ENCODE results near the gene LMO7. TPM values are rescaled to one million over a fixed set of nuclear protein-coding genes. Genes with fewer than 3 reads are reported as not detected.

Gene LMO7
- total RNA-seq, 1 experiment from 2014 or later: 20.4 TPM

GRCh38 chr13:75748874-75749273 lies 112.7 kb downstream of the LMO7 start:
- no peak overlapping the region for H3K14ac ChIP-seq (ENCODE audit: insufficient read depth, low read length)

More at GRCh38 chr13:75748874-75749273, 112.7 kb downstream of the LMO7 start:
- Histone ChIP-seq H2BK5ac (ENCODE audit: insufficient read length, low read length) (no peak overlapping the region), H3K4me1 (ENCODE audit: insufficient read depth, low read length) (no peaks in the 10 kb centered on the region), H2BK120ac (ENCODE audit: low read depth, low read length, poor library complexity, severe bottlenecking) (no peak overlapping the region), H3K4me2 (ENCODE audit: insufficient read depth, insufficient read length, low read length) (no peak overlapping the region), H3K27ac (ENCODE audit: insufficient read length, low read depth, low read length) (no peak overlapping the region), H3K79me2 (ENCODE audit: insufficient read depth, low read length) (no peaks in the 10 kb centered on the region), H2BK20ac (ENCODE audit: low read depth, low read length, poor library complexity, severe bottlenecking) (no peak overlapping the region), H4K5ac (ENCODE audit: insufficient read length, low read depth, low read length) (no peak overlapping the region), H3K23ac (ENCODE audit: insufficient read length, low read depth, low read length) (no peak overlapping the region), H3K27me3 (ENCODE audit: insufficient read depth, low read length) (no peaks in the 10 kb centered on the region), H4K8ac (replicated peaks; ENCODE audit: insufficient read length, low read depth, low read length) (no peak overlapping the region), H4K20me1 (ENCODE audit: control insufficient read depth, insufficient read depth, insufficient read length) (no peaks in the 10 kb centered on the region), H3K23me2 (ENCODE audit: insufficient read length, low read depth, low read length, poor library complexity, severe bottlenecking) (no peaks in the 10 kb centered on the region), H3K79me1 (ENCODE audit: insufficient read depth, low read depth, low read length, poor library complexity, severe bottlenecking) (no peaks in the 10 kb centered on the region), H2BK12ac (ENCODE audit: insufficient read length, low read depth, low read length) (no peak overlapping the region), H2BK15ac (ENCODE audit: low read depth, low read length) (no peak overlapping the region), H2AFZ (ENCODE audit: low read length) (no peak overlapping the region), H3T11ph (ENCODE audit: low read length) (no peak overlapping the region), H3K4ac (ENCODE audit: low read depth, low read length) (no peak overlapping the region), H3K9me3 (ENCODE audit: control insufficient read depth, low read depth, low read length) (no peaks in the 10 kb centered on the region), H3K18ac (ENCODE audit: insufficient read length, low read depth, low read length) (no peak overlapping the region), H2AK5ac (ENCODE audit: insufficient read length, low read length) (no peak overlapping the region), H4K91ac (ENCODE audit: insufficient read length, low read depth, low read length) (no peak overlapping the region), H3K9ac (ENCODE audit: extremely low read depth, insufficient read length, low read length) (no peak overlapping the region), H3K56ac (ENCODE audit: insufficient read length, low read depth, low read length) (no peak overlapping the region)
- WGBS (ENCODE audit: extremely low coverage, insufficient read length, low lambda C conversion rate): no CpG with 5 or more reads among the region's 3 CpGs
- Mint-ChIP-seq H3K27me3 (ENCODE audit: low read depth) (no peaks in the 10 kb centered on the region; the same call in 1 of the 2 replicates), H3K4me1 (peaks cover 3 to 7% of the 10 kb centered on the region in 2 experiments; a peak in 2 of 4 replicates), H3K4me3 (no peak overlapping the region), H3K9me3 (peaks cover 12 to 16% of the 10 kb centered on the region in 2 experiments), H3K27ac (no peak overlapping the region), H3K36me3 (ENCODE audit: insufficient read depth in 1 of 3, low read depth in 3 of 3) (peaks cover 5 to 27% (median 14%) of the 10 kb centered on the region in 3 experiments)
- TF ChIP-seq CTCF (conservative IDR thresholded peaks at IDR 0.05): no peak
- DNase-seq: no peak
